ENCODE results near the gene SPRY2. TPM values are rescaled to one million over a fixed set of nuclear protein-coding genes. Genes with fewer than 3 reads are reported as not detected.

SPRY2 gene
- total and polyA plus RNA-seq, 2 of the 13 experiments (the other 11 are each of a cell fraction or from before 2014, with no cell fraction given), result 7.4 to 25.1 TPM

- TF ChIP-seq CBFB (CRISPR knock-in tag; IDR thresholded peaks at IDR 0.05) (no peak), SRSF1 (optimal IDR thresholded peaks at IDR 0.05; ENCODE audit: low read depth, low read length) (no peak), ZNF672 (CRISPR knock-in tag; IDR thresholded peaks at IDR 0.05) (no peak), CBX5 (CRISPR knock-in tag; IDR thresholded peaks at IDR 0.05; ENCODE audit: borderline replicate concordance) (0 out of 2 replicates have a peak, but pooled peaks have one; percentile 33), MTF2 (CRISPR knock-in tag; IDR thresholded peaks at IDR 0.05; ENCODE audit: borderline replicate concordance) (no peak), SNAPC5 (CRISPR knock-in tag; IDR thresholded peaks at IDR 0.05; ENCODE audit: borderline replicate concordance) (no peak), HHEX (CRISPR knock-in tag; IDR thresholded peaks at IDR 0.05) (no peak), ZFP36L1 (CRISPR knock-in tag; IDR thresholded peaks at IDR 0.05) (no peak), DDIT3 (CRISPR knock-in tag; IDR thresholded peaks at IDR 0.05) (no peak), ETS1 (CRISPR knock-in tag; IDR thresholded peaks at IDR 0.05) (no peak), NR2F1 (CRISPR knock-in tag; IDR thresholded peaks at IDR 0.05) (no peak), JDP2 (CRISPR knock-in tag; IDR thresholded peaks at IDR 0.05; ENCODE audit: borderline replicate concordance) (no peak), GTF3A (CRISPR knock-in tag; conservative IDR thresholded peaks at IDR 0.05) (no peak), ZFP41 (CRISPR knock-in tag; IDR thresholded peaks at IDR 0.05; ENCODE audit: borderline replicate concordance) (no peak), PLRG1 (conservative IDR thresholded peaks at IDR 0.05) (no peak), YEATS4 (CRISPR knock-in tag; IDR thresholded peaks at IDR 0.05; ENCODE audit: borderline replicate concordance) (no peak), CENPX (CRISPR knock-in tag; IDR thresholded peaks at IDR 0.05) (no peak), MAF1 (CRISPR knock-in tag; IDR thresholded peaks at IDR 0.05; ENCODE audit: borderline replicate concordance) (no peak), FLYWCH1 (CRISPR knock-in tag; IDR thresholded peaks at IDR 0.05) (no peak), NCOA1 (CRISPR knock-in tag; IDR thresholded peaks at IDR 0.05) (no peak), HNRNPLL (IDR thresholded peaks at IDR 0.05; ENCODE audit: low read depth, low read length, poor library complexity, severe bottlenecking) (peak; percentile 66), ZNF615 (CRISPR knock-in tag; IDR thresholded peaks at IDR 0.05; ENCODE audit: borderline replicate concordance) (no peak), MIXL1 (CRISPR knock-in tag; IDR thresholded peaks at IDR 0.05) (no peak), HNRNPUL1 (IDR thresholded peaks at IDR 0.05; ENCODE audit: low read depth, low read length) (no peak), ZNF800 (CRISPR knock-in tag; IDR thresholded peaks at IDR 0.05) (peak; percentile 65; the same call in 1 of the 2 replicates), HNRNPK (IDR thresholded peaks at IDR 0.05; ENCODE audit: low read depth, low read length, poor library complexity, severe bottlenecking) (no peak), KLF12 (CRISPR knock-in tag; IDR thresholded peaks at IDR 0.05; ENCODE audit: borderline replicate concordance) (no peak), DMAP1 (CRISPR knock-in tag; IDR thresholded peaks at IDR 0.05) (peak; percentile 54; the same call in 1 of the 2 replicates), CBX1 (IDR thresholded peaks at IDR 0.05; ENCODE audit: low read depth) (no peak), ARHGAP35 (CRISPR knock-in tag; IDR thresholded peaks at IDR 0.05; ENCODE audit: borderline replicate concordance) (no peak)
Observed at GRCh38 chr13:80339912-80340650, 845 bp downstream of the SPRY2 start (continued).

Measured in HepG2 (cell line).